T-cell (primary cell): ENCODE measurements around the gene ITGA4. TPM values are rescaled to one million over a fixed set of nuclear protein-coding genes. Genes with fewer than 3 reads are reported as not detected.

Source experiments
- ATAC-seq, 4 experiments: fragments of 200-7000 bp in 3 of 4; fragments of 150-1000 bp in 1 of 4; cut with Tn5 transposase; replicated peaks in 1 of 4; 1 replicate in 3 of 4; 2 replicates in 1 of 4; pipeline ENCODE4 v1.10.0; 2021; ENCODE audit warnings: moderate library complexity in 3 of 4, mild to moderate bottlenecking in 2 of 4, moderate number of reproducible peaks in 1 of 4
- CTCF ChIA-PET, 2 donors: fragments of 300-600 bp; sonication (Branson Sonifier 250); formaldehyde crosslinking; loops; one replicate each; lab custom pipeline; 2022; ENCODE audit warnings: antibody characterized with exemption in 2 of 2; lab: Charles Lee
- POLR2A ChIA-PET, 2 donors: fragments of 300-600 bp; sonication (Branson Sonifier 250); formaldehyde crosslinking; loops; one replicate each; lab custom pipeline; 2022; ENCODE audit warnings: antibody characterized with exemption in 2 of 2; lab: Charles Lee
- DNase-seq, 35 experiments: peaks; one replicate each; pipeline versions ENCODE4 v3.0.0 to v3.0.0-alpha.2; 2013 to 2023
- H3K27ac ChIP-seq: one replicate; pipeline ENCODE4 v1.5.1; 2013; ENCODE audit warnings: low read length
- H3K27me3 ChIP-seq, 2 experiments: replicated peaks in 1 of 2; 1 replicate in 1 of 2; 2 replicates in 1 of 2; pipeline versions ENCODE4 v1.6.1 to v1.7.0; 2013; ENCODE audit warnings: low read length in 1 of 2, mixed read lengths in 1 of 2; ENCODE audit not compliant: control insufficient read depth in 2 of 2, insufficient read depth in 2 of 2; ENCODE audit errors: extremely low read depth in 1 of 2
- H3K36me3 ChIP-seq, 2 donors: 1 replicate in 1 of 2; 2 replicates in 1 of 2; pipeline versions ENCODE4 v1.6.1 to v1.7.0; 2013; ENCODE audit warnings: low read length in 1 of 2; ENCODE audit not compliant: control insufficient read depth in 2 of 2, insufficient read depth in 1 of 2; ENCODE audit errors: extremely low read depth in 1 of 2
- H3K4me1 ChIP-seq, 2 experiments: 1 replicate in 1 of 2; 2 replicates in 1 of 2; pipeline versions ENCODE4 v1.6.1 to v1.7.0; 2013; ENCODE audit warnings: low read length in 2 of 2, mixed read lengths in 1 of 2; ENCODE audit not compliant: insufficient read depth in 2 of 2, control insufficient read depth in 1 of 2; ENCODE audit errors: extremely low read depth in 1 of 2
- H3K4me3 ChIP-seq, 2 donors: 1 replicate in 1 of 2; 2 replicates in 1 of 2; pipeline versions ENCODE4 v1.5.1 to v1.7.0; 2013; ENCODE audit warnings: mild to moderate bottlenecking in 2 of 2, low read length in 1 of 2, moderate library complexity in 1 of 2; ENCODE audit not compliant: control insufficient read depth in 1 of 2; ENCODE audit errors: extremely low read depth in 1 of 2
- H3K9me3 ChIP-seq: 2 replicates; pipeline ENCODE4 v1.7.0; 2013
- H3K27ac Mint-ChIP-seq, 2 donors: one replicate each; pipeline ENCODE4 v1.8.0; 2020 to 2021; ENCODE audit warnings: mild to moderate bottlenecking in 2 of 2, mixed read lengths in 2 of 2
- H3K27me3 Mint-ChIP-seq, 2 donors: one replicate each; pipeline ENCODE4 v1.8.0; 2021 to 2022; ENCODE audit warnings: mixed read lengths in 2 of 2
- H3K36me3 Mint-ChIP-seq: one replicate; pipeline ENCODE4 v1.8.0; 2021; ENCODE audit warnings: mixed read lengths
- H3K4me1 Mint-ChIP-seq, 3 donors: one replicate each; pipeline ENCODE4 v1.8.0; 2020 to 2022; ENCODE audit warnings: mixed read lengths in 3 of 3, mild to moderate bottlenecking in 1 of 3
- H3K4me3 Mint-ChIP-seq, 3 donors: one replicate each; pipeline ENCODE4 v1.8.0; 2020 to 2022; ENCODE audit warnings: mild to moderate bottlenecking in 3 of 3, mixed read lengths in 3 of 3, moderate library complexity in 3 of 3
- H3K9me3 Mint-ChIP-seq, 3 donors: one replicate each; pipeline ENCODE4 v1.8.0; 2020 to 2022; ENCODE audit warnings: mixed read lengths in 3 of 3
- WGBS: methylation state at CpG from one replicate; pipeline ENCODE4 v1.1.5; 2013; ENCODE audit warnings: missing lambda C conversion rate; ENCODE audit not compliant: insufficient coverage; 5-methylcytosine and 5-hydroxymethylcytosine counted together
- total RNA-seq, 35 experiments: library from RNA in 6 of 35; stranded (reverse) in 6 of 35; fragments of 120-200 nt in 1 of 35; gene quantifications; one replicate each; pipeline versions ENCODE4 v1.2.1 to v1.2.4 and lab custom pipeline; 2013 to 2026

The ITGA4 gene
- total RNA-seq, 5 donors from 2014 or later (not counting 1 experiment from before 2014, with no cell fraction given) = 150 to 318 (median 255) TPM

GRCh38 chr2:181575024-181575649 lies 118.0 kb downstream of the ITGA4 start:
- no peak overlapping the region for H3K4me3 ChIP-seq
- no peaks in the 10 kb centered on the region for H3K4me1 ChIP-seq
- H3K36me3 Mint-ChIP-seq = no peaks in the 10 kb centered on the region
- WGBS = 69% methylated on average over 2 of the region's 7 CpGs
- H3K4me3 Mint-ChIP-seq = no peak overlapping the region
- no peaks in the 10 kb centered on the region for H3K4me1 Mint-ChIP-seq
- DNase-seq (no peak), ATAC-seq (no peak)
- ChIA-PET CTCF (interaction anchor here in 1 of 2 donors (1.0 kb wide), 1 partner anchor 140 kb away, joined by 4 read pairs; no protein-coding TSS in a partner anchor), POLR2A (no interaction called here)
- peaks cover 0 to 9% of the 10 kb centered on the region in 2 experiments for H3K27me3 ChIP-seq
- H3K9me3 Mint-ChIP-seq = no peaks in the 10 kb centered on the region
- no peaks in the 10 kb centered on the region for H3K36me3 ChIP-seq
- no peaks in the 10 kb centered on the region for H3K9me3 ChIP-seq
- H3K27me3 Mint-ChIP-seq = peaks cover 8 to 16% of the 10 kb centered on the region in 2 donors
- H3K27ac ChIP-seq = no peak overlapping the region
- no peak overlapping the region for H3K27ac Mint-ChIP-seq

GRCh38 chr2:181575650-181576025 lies 118.5 kb downstream of the ITGA4 start:
- Mint-ChIP-seq H3K27me3 (peaks cover 8 to 16% of the 10 kb centered on the region in 2 donors), H3K4me3 (no peak overlapping the region), H3K27ac (no peak overlapping the region), H3K4me1 (no peaks in the 10 kb centered on the region), H3K36me3 (no peaks in the 10 kb centered on the region), H3K9me3 (no peaks in the 10 kb centered on the region)
- Histone ChIP-seq H3K27ac (no peak overlapping the region), H3K36me3 (no peaks in the 10 kb centered on the region), H3K9me3 (no peaks in the 10 kb centered on the region), H3K4me1 (no peaks in the 10 kb centered on the region), H3K4me3 (no peak overlapping the region), H3K27me3 (peaks cover 0 to 9% of the 10 kb centered on the region in 2 experiments)
- DNase-seq (no peak), ATAC-seq (no peak)
- CTCF ChIA-PET = interaction anchor here (0.6 to 1.0 kb wide), 3 partner anchors 140 to 1446 kb away, joined by 3 to 4 read pairs (median 3); no protein-coding TSS in a partner anchor
- WGBS = 43% methylated on average over 1 of the region's 2 CpGs
- POLR2A ChIA-PET = no interaction called here

GRCh38 chr2:181576431-181576830 lies 119.2 kb downstream of the ITGA4 start:
- 79% methylated on average over 5 of the region's 5 CpGs for WGBS

GRCh38 chr2:181578829-181579228 lies 121.6 kb downstream of the ITGA4 start:
- Histone ChIP-seq H3K4me3 (no peak overlapping the region), H3K9me3 (no peaks in the 10 kb centered on the region), H3K27ac (no peak overlapping the region), H3K27me3 (peaks cover 0 to 11% of the 10 kb centered on the region in 2 experiments), H3K4me1 (no peaks in the 10 kb centered on the region), H3K36me3 (no peaks in the 10 kb centered on the region)
- H3K27me3 Mint-ChIP-seq = peaks cover 7 to 9% of the 10 kb centered on the region in 2 donors
- H3K9me3 Mint-ChIP-seq = no peaks in the 10 kb centered on the region
- no peak overlapping the region for H3K4me3 Mint-ChIP-seq
- POLR2A ChIA-PET = no interaction called here
- WGBS = no CpG with 5 or more reads among the region's 3 CpGs
- no peak for ATAC-seq
- no peaks in the 10 kb centered on the region for H3K36me3 Mint-ChIP-seq
- no peak for DNase-seq
- H3K4me1 Mint-ChIP-seq = no peaks in the 10 kb centered on the region
- CTCF ChIA-PET = no interaction called here
- no peak overlapping the region for H3K27ac Mint-ChIP-seq

More at GRCh38 chr2:181576431-181576830, 119.2 kb downstream of the ITGA4 start:
- Mint-ChIP-seq H3K27me3 (peaks cover 11 to 16% of the 10 kb centered on the region in 2 donors), H3K27ac (no peak overlapping the region), H3K36me3 (no peaks in the 10 kb centered on the region), H3K4me1 (no peaks in the 10 kb centered on the region), H3K4me3 (no peak overlapping the region), H3K9me3 (no peaks in the 10 kb centered on the region)
- no peak for DNase-seq
- H3K27ac ChIP-seq = no peak overlapping the region
- no peak overlapping the region for H3K4me3 ChIP-seq
- ATAC-seq = no peak
- CTCF ChIA-PET = interaction anchor here in 1 of 2 donors (0.9 kb wide), 1 partner anchor 139 kb away, joined by 3 read pairs; no protein-coding TSS in a partner anchor
- H3K4me1 ChIP-seq = no peaks in the 10 kb centered on the region
- POLR2A ChIA-PET = no interaction called here
- peaks cover 0 to 9% of the 10 kb centered on the region in 2 experiments for H3K27me3 ChIP-seq
- no peaks in the 10 kb centered on the region for H3K9me3 ChIP-seq
- no peaks in the 10 kb centered on the region for H3K36me3 ChIP-seq

GRCh38 chr2:181581534-181581933 lies 124.3 kb downstream of the ITGA4 start:
- H3K4me1 Mint-ChIP-seq = peaks cover 7 to 9% (median 8%) of the 10 kb centered on the region in 3 donors
- POLR2A ChIA-PET = no interaction called here
- 94% methylated on average over 2 of the region's 2 CpGs for WGBS
- no peaks in the 10 kb centered on the region for H3K9me3 Mint-ChIP-seq
- ATAC-seq (no peak), DNase-seq (no peak)
- no peak overlapping the region for H3K4me3 Mint-ChIP-seq
- Histone ChIP-seq H3K9me3 (no peaks in the 10 kb centered on the region), H3K36me3 (no peaks in the 10 kb centered on the region), H3K27me3 (peaks cover 0 to 2% of the 10 kb centered on the region in 2 experiments), H3K27ac (no peak overlapping the region), H3K4me1 (peaks cover under 1 to 6% of the 10 kb centered on the region in 2 experiments), H3K4me3 (no peak overlapping the region)
- peaks cover 3 to 9% of the 10 kb centered on the region in 2 donors for H3K27me3 Mint-ChIP-seq
- CTCF ChIA-PET = no interaction called here
- H3K27ac Mint-ChIP-seq = no peak overlapping the region
- H3K36me3 Mint-ChIP-seq = no peaks in the 10 kb centered on the region

GRCh38 chr2:181585732-181586131 lies 128.5 kb downstream of the ITGA4 start:
- no peak overlapping the region for H3K27ac Mint-ChIP-seq
- DNase-seq (no peak), ATAC-seq (no peak)
- peaks cover 14 to 16% (median 14%) of the 10 kb centered on the region in 3 donors for H3K4me1 Mint-ChIP-seq
- peaks cover 3 to 9% of the 10 kb centered on the region in 2 donors for H3K27me3 Mint-ChIP-seq
- peaks cover 0 to 6% of the 10 kb centered on the region in 2 experiments for H3K27me3 ChIP-seq
- no peaks in the 10 kb centered on the region for H3K9me3 ChIP-seq
- H3K4me3 ChIP-seq = no peak overlapping the region
- no peak overlapping the region for H3K4me3 Mint-ChIP-seq
- 66% methylated on average over 3 of the region's 3 CpGs for WGBS
- no peaks in the 10 kb centered on the region for H3K36me3 ChIP-seq
- H3K36me3 Mint-ChIP-seq = no peaks in the 10 kb centered on the region
- H3K9me3 Mint-ChIP-seq = no peaks in the 10 kb centered on the region
- peaks cover 3 to 6% of the 10 kb centered on the region in 2 experiments for H3K4me1 ChIP-seq
- no peak overlapping the region for H3K27ac ChIP-seq
- ChIA-PET POLR2A (interaction anchor here in 1 of 2 donors (0.8 kb wide), 1 partner anchor 9 kb away, joined by 5 read pairs; no protein-coding TSS in a partner anchor), CTCF (no interaction called here)
